Liver (tissue), 9 donors: Measurements from ENCODE around the gene GLB1L3. TPM values are rescaled to one million over a fixed set of nuclear protein-coding genes. Genes with fewer than 3 reads are reported as not detected.
A peak's percentile ranks its signal among the peaks of the same experiment; 100 is the strongest.

Source experiments
- DNase-seq: peaks from one replicate; pipeline ENCODE4 v3.0.0-alpha.2; 2017; ENCODE audit warnings: low spot score
- H3K27ac ChIP-seq, 2 donors: one replicate each; pipeline ENCODE4 v1.7.0; 2013; ENCODE audit warnings: inconsistent platforms in 2 of 2, low read length in 2 of 2, control low read depth in 1 of 2, low read depth in 1 of 2, mild to moderate bottlenecking in 1 of 2
- H3K27me3 ChIP-seq, 4 donors: one replicate each; pipeline versions ENCODE4 v1.6.1 to v1.7.0; 2013; ENCODE audit warnings: low read length in 3 of 4, inconsistent platforms in 1 of 4, mild to moderate bottlenecking in 1 of 4, moderate library complexity in 1 of 4; ENCODE audit not compliant: control insufficient read depth in 4 of 4, insufficient read depth in 4 of 4
- H3K36me3 ChIP-seq, 4 donors: one replicate each; pipeline versions ENCODE4 v1.6.1 to v1.7.0; 2013; ENCODE audit warnings: low read length in 3 of 4, mild to moderate bottlenecking in 3 of 4, low read depth in 1 of 4, moderate library complexity in 1 of 4; ENCODE audit not compliant: control insufficient read depth in 4 of 4, insufficient read depth in 3 of 4
- H3K4me1 ChIP-seq, 4 donors: one replicate each; pipeline versions ENCODE4 v1.6.1 to v1.7.0; 2013; ENCODE audit warnings: low read length in 3 of 4, mild to moderate bottlenecking in 3 of 4, moderate library complexity in 1 of 4; ENCODE audit not compliant: control insufficient read depth in 4 of 4, insufficient read depth in 4 of 4
- H3K4me3 ChIP-seq, 3 donors: one replicate each; pipeline versions ENCODE4 v1.6.1 to v1.7.0; 2013; ENCODE audit warnings: low read length in 3 of 3, control low read depth in 1 of 3, low read depth in 1 of 3, mild to moderate bottlenecking in 1 of 3
- H3K9ac ChIP-seq, 2 donors: one replicate each; pipeline ENCODE4 v1.7.0; 2013; ENCODE audit warnings: low read length in 2 of 2, mild to moderate bottlenecking in 2 of 2, moderate library complexity in 2 of 2, control low read depth in 1 of 2, low read depth in 1 of 2
- H3K9me3 ChIP-seq, 4 donors: one replicate each; pipeline versions ENCODE4 v1.6.1 to v1.7.0; 2013; ENCODE audit warnings: low read length in 3 of 4; ENCODE audit not compliant: control insufficient read depth in 4 of 4
- ATF3 ChIP-seq: IDR thresholded peaks from 2 replicates; pipeline ENCODE4 v1.6.1; 2016; ENCODE audit warnings: antibody characterized with exemption
- CTCF ChIP-seq: fragments of 150-350 bp; IDR thresholded peaks from 2 replicates; pipeline ENCODE4 v1.5.1; 2017; ENCODE audit warnings: improper control_type of control experiment, low read depth, low read length; ENCODE audit not compliant: missing input control
- EGR1 ChIP-seq, 2 donors: IDR thresholded peaks; 2 replicates each; pipeline ENCODE4 v1.6.1; 2016 to 2018; ENCODE audit warnings: antibody characterized with exemption in 2 of 2, low read depth in 2 of 2
- FOXA1 ChIP-seq: IDR thresholded peaks from 2 replicates; pipeline ENCODE4 v1.6.1; 2016; ENCODE audit warnings: antibody characterized with exemption
- FOXA2 ChIP-seq: IDR thresholded peaks from 2 replicates; pipeline ENCODE4 v1.6.1; 2016; ENCODE audit warnings: antibody characterized with exemption
- GABPA ChIP-seq, 2 donors: IDR thresholded peaks in 1 of 2; conservative IDR thresholded peaks in 1 of 2; 2 replicates each; pipeline ENCODE4 v1.6.1; 2016; ENCODE audit warnings: antibody characterized with exemption in 2 of 2, mild to moderate bottlenecking in 1 of 2, moderate library complexity in 1 of 2
- HNF4A ChIP-seq, 2 donors: conservative IDR thresholded peaks; 2 replicates each; pipeline ENCODE4 v1.6.1; 2016; ENCODE audit warnings: antibody characterized with exemption in 2 of 2, mild to moderate bottlenecking in 2 of 2
- HNF4G ChIP-seq: IDR thresholded peaks from 2 replicates; pipeline ENCODE4 v1.6.1; 2016; ENCODE audit warnings: antibody characterized with exemption
- JUND ChIP-seq, 2 donors: IDR thresholded peaks; 2 replicates each; pipeline ENCODE4 v1.6.1; 2016; ENCODE audit warnings: antibody characterized with exemption in 2 of 2
- MAX ChIP-seq: IDR thresholded peaks from 2 replicates; pipeline ENCODE4 v1.6.1; 2016; ENCODE audit warnings: antibody characterized with exemption
- NR2F2 ChIP-seq: IDR thresholded peaks from 2 replicates; pipeline ENCODE4 v1.6.1; 2016; ENCODE audit warnings: antibody characterized with exemption
- RAD21 ChIP-seq, 2 donors: IDR thresholded peaks; 2 replicates each; pipeline ENCODE4 v1.6.1; 2016; ENCODE audit warnings: antibody characterized with exemption in 2 of 2, mild to moderate bottlenecking in 2 of 2
- REST ChIP-seq: IDR thresholded peaks from 2 replicates; pipeline ENCODE4 v1.6.1; 2016; ENCODE audit warnings: antibody characterized with exemption, mild to moderate bottlenecking
- RXRA ChIP-seq, 2 donors: IDR thresholded peaks; 2 replicates each; pipeline ENCODE4 v1.6.1; 2017 to 2018; ENCODE audit warnings: antibody characterized with exemption in 2 of 2, mild to moderate bottlenecking in 1 of 2
- SP1 ChIP-seq: IDR thresholded peaks from 2 replicates; pipeline ENCODE4 v1.6.1; 2018; ENCODE audit warnings: antibody characterized with exemption, mild to moderate bottlenecking
- TAF1 ChIP-seq: conservative IDR thresholded peaks from 2 replicates; pipeline ENCODE4 v1.6.1; 2016; ENCODE audit warnings: antibody characterized with exemption, mild to moderate bottlenecking
- YY1 ChIP-seq: IDR thresholded peaks from 2 replicates; pipeline ENCODE4 v1.6.1; 2016; ENCODE audit warnings: antibody characterized with exemption, mild to moderate bottlenecking
- ZBTB33 ChIP-seq: IDR thresholded peaks from 2 replicates; pipeline ENCODE4 v1.6.1; 2016; ENCODE audit warnings: antibody characterized with exemption
- WGBS: extraction: QIAGEN DNeasy Blood & Tissue Kit; methylation state at CpG from one replicate; pipeline ENCODE4 v1.1.7; 2013; 5-methylcytosine and 5-hydroxymethylcytosine counted together
- polyA plus RNA-seq, 2 donors: library from polyadenylated mRNA; stranded (reverse) in 1 of 2; unstranded in 1 of 2; fragments of 200-250 nt in 1 of 2; fragments of >200 nt in 1 of 2; fragmentation: Nextera tagmentation in 1 of 2; extraction: Ambion mirVana in 1 of 2; gene quantifications; one replicate each; pipeline versions ENCODE4 v1.2.1 to v1.2.3, GENCODE V29; 2013 to 2015
- total RNA-seq, 2 donors: library from RNA; depleted of rRNA; stranded (reverse); fragments of >200 nt; gene quantifications; one replicate each; pipeline ENCODE4 v1.2.3, GENCODE V29; 2014
- donor health status: healthy.
- donor health status: healthy.
- donor health status: healthy.
- donor health status: healthy.
- donor health status: healthy.

The GLB1L3 gene
- total and polyA plus RNA-seq, 4 donors = 0.08 TPM; not detected in 3

DNA sequence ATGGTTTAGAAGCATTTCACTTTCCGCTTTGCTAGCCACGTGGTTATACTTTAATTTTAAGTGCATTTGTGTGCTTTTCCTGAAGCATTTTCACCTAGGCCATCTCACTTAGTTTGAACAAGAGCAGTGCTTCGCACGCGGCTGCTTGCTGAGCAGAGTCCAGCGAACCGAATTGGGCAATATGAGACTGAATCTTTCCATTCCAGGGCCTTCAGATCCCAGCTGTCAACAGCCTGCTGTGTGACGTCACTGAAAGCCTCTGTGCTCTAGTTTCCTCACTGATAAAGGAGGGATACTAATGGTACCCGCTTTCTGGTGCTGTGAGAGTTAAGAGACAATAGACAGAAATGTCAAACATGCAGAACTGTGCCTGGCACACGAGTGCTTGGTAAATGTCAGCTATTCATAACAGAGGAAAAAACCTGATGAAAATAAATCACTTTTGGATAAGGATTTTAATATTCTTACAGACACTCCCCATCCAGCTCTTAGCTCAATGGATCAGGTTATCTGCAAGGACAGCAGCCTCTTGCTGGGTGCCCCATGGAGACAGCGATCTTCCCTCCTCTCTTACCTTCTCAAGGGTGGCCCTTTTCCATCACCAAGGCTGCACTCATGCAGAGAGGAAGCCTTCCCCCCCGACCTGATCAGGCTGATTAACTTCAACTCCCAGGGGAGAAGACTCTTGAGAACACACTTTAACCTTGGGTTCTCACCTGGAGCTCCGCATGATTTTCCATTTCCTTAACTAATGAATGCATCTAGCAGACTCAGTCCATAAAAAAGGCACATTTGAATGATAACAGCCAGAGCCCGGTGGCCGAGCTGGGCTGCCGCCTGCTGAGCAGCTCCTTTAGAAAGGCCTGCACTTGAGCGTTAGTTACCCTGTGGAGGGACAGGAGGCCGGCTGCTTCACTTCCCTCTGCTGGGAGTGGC, 3.5 kb upstream of the GLB1L3 start:
- no peaks in the 10 kb centered on the region for H3K36me3 ChIP-seq
- 36% methylated on average over 18 of the region's 18 CpGs for WGBS
- peaks cover 10 to 21% (median 16%) of the 10 kb centered on the region in 4 donors for H3K4me1 ChIP-seq
- H3K27ac ChIP-seq = peak overlapping the region; percentile 44 to 67
- TF ChIP-seq ATF3 = peak; percentile 80
- TF ChIP-seq ZBTB33 = peak; percentile 81
- peak; percentile 84 for TF ChIP-seq HNF4G
- peak; percentile 83 to 89 for TF ChIP-seq EGR1 (IDR thresholded peaks at IDR 0.05; ENCODE audit: low read depth in 2 of 2)
- TF ChIP-seq TAF1 = no peak
- TF ChIP-seq CTCF = no peak
- peak; percentile 64 for TF ChIP-seq FOXA2
- TF ChIP-seq SP1 = peak; percentile 98
- TF ChIP-seq MAX = peak; percentile 95
- peak in 1 of 2 donors; percentile 33 for TF ChIP-seq RAD21 (IDR thresholded peaks at IDR 0.05)
- TF ChIP-seq FOXA1 = peak; percentile 65
- TF ChIP-seq YY1 = peak; percentile 76
- peak; percentile 97 for TF ChIP-seq HNF4A (conservative IDR thresholded peaks at IDR 0.05)
- peak; percentile 75 for TF ChIP-seq REST
- no peak for TF ChIP-seq NR2F2
- peak; percentile 75 to 82 for TF ChIP-seq JUND (IDR thresholded peaks at IDR 0.05)
- no peak for TF ChIP-seq GABPA (IDR thresholded peaks at IDR 0.05 in 1 of 2, conservative IDR thresholded peaks at IDR 0.05 in 1 of 2)
- TF ChIP-seq RXRA (IDR thresholded peaks at IDR 0.05) = peak; percentile 68 to 91
- H3K4me3 ChIP-seq = no peak overlapping the region
- H3K27me3 ChIP-seq = peaks cover under 1 to 21% (median 5%) of the 10 kb centered on the region in 4 donors
- no peak overlapping the region for H3K9ac ChIP-seq
- no peak for DNase-seq
- H3K9me3 ChIP-seq = no peaks in the 10 kb centered on the region
